ENCODE data around the gene PTPRG.

DNA sequence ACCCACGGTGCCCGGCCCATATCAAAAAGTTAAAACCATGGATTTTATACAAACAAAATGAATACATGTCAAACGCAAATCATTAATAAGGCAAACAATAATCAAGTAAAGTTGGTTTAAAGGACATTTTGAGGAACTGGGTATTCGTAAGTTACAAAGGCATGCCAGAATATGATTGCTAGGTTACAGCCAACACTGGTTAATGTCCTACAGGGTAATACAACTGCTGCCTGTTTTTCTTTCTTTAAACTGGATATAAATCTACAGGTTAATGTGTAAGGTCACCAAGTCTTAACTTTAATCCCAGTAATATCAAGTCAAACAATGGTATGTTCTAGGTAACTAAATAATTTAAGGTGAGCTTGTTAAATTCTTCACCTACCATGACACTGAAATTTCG is 166.1 kb downstream of the PTPRG start:
- TF ChIP-seq POLR2AphosphoS5 (IDR thresholded peaks at IDR 0.05) (no peak), POLR2A (IDR thresholded peaks at IDR 0.05; ENCODE audit: low read depth) (no peak)
- TF ChIP-seq, protein P1, sequence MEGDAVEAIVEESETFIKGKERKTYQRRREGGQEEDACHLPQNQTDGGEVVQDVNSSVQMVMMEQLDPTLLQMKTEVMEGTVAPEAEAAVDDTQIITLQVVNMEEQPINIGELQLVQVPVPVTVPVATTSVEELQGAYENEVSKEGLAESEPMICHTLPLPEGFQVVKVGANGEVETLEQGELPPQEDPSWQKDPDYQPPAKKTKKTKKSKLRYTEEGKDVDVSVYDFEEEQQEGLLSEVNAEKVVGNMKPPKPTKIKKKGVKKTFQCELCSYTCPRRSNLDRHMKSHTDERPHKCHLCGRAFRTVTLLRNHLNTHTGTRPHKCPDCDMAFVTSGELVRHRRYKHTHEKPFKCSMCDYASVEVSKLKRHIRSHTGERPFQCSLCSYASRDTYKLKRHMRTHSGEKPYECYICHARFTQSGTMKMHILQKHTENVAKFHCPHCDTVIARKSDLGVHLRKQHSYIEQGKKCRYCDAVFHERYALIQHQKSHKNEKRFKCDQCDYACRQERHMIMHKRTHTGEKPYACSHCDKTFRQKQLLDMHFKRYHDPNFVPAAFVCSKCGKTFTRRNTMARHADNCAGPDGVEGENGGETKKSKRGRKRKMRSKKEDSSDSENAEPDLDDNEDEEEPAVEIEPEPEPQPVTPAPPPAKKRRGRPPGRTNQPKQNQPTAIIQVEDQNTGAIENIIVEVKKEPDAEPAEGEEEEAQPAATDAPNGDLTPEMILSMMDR (IDR thresholded peaks at IDR 0.05), result no peak

Data from esophagus muscularis mucosa (tissue), 3 donors.